Fibroblast of skin of back (primary cell): Measurements from ENCODE around the gene PAXIP1.
A peak's percentile ranks its signal among the peaks of the same experiment; 100 is the strongest.
"Not testable (repeated sequence)": the region's sequence is repeated elsewhere in the genome, so short reads cannot be mapped to it uniquely, and the experiment has no call there.

Source experiments
- DNase-seq: peaks from one replicate; pipeline ENCODE4 v3.0.0-alpha.2; 2013

PAXIP1 gene

GRCh38 chr7:154942691-154943090, 60.2 kb downstream of the PAXIP1 start:
- no peak for DNase-seq

- DNase-seq: no peak
These were observed 65.1 kb downstream of the PAXIP1 start for GRCh38 chr7:154937837-154938236.

- not testable (repeated sequence) for DNase-seq
These were observed 68.5 kb downstream of the PAXIP1 start for GRCh38 chr7:154934353-154934952.

- peak; percentile 37 for DNase-seq
These were observed 71.0 kb downstream of the PAXIP1 start for GRCh38 chr7:154931906-154932305.

- no peak for DNase-seq
These were observed 73.8 kb downstream of the PAXIP1 start for GRCh38 chr7:154929006-154929726.

- DNase-seq: peak; percentile 89
These were observed 74.6 kb downstream of the PAXIP1 start for GRCh38 chr7:154928136-154929005.

GRCh38 chr7:154927624-154928125, 75.2 kb downstream of the PAXIP1 start:
- DNase-seq: peak; percentile 74

- DNase-seq: not testable (repeated sequence)
These were observed 80.5 kb downstream of the PAXIP1 start for GRCh38 chr7:154922472-154922871.

- DNase-seq: no peak
These were observed 83.3 kb downstream of the PAXIP1 start for GRCh38 chr7:154919344-154920225.

- no peak for DNase-seq
These were observed 84.2 kb downstream of the PAXIP1 start for GRCh38 chr7:154918741-154919140.

GRCh38 chr7:154918266-154918665, 84.7 kb downstream of the PAXIP1 start:
- DNase-seq: no peak

GRCh38 chr7:154917808-154918160, 85.1 kb downstream of the PAXIP1 start:
- no peak for DNase-seq

- DNase-seq: no peak
These were observed 85.8 kb downstream of the PAXIP1 start for GRCh38 chr7:154916856-154917807.

GRCh38 chr7:154916381-154916780, 86.5 kb downstream of the PAXIP1 start:
- DNase-seq: no peak

- no peak for DNase-seq
These were observed 87.3 kb downstream of the PAXIP1 start for GRCh38 chr7:154915600-154915999.

- no peak for DNase-seq
These were observed 87.9 kb downstream of the PAXIP1 start for GRCh38 chr7:154914996-154915380.

GRCh38 chr7:154914308-154914995, 88.5 kb downstream of the PAXIP1 start:
- DNase-seq: no peak

GRCh38 chr7:154913638-154914307, 89.2 kb downstream of the PAXIP1 start:
- DNase-seq: peak; percentile 57

GRCh38 chr7:154912871-154913637, 89.9 kb downstream of the PAXIP1 start:
- DNase-seq: no peak
